Measurements from ENCODE around the gene CD83. TPM values are rescaled to one million over a fixed set of nuclear protein-coding genes. Genes with fewer than 3 reads are reported as not detected.
A peak's percentile ranks its signal among the peaks of the same experiment; 100 is the strongest.

Gene CD83
- total RNA-seq, 1 experiment from 2014 or later: 6.8 TPM

DNA sequence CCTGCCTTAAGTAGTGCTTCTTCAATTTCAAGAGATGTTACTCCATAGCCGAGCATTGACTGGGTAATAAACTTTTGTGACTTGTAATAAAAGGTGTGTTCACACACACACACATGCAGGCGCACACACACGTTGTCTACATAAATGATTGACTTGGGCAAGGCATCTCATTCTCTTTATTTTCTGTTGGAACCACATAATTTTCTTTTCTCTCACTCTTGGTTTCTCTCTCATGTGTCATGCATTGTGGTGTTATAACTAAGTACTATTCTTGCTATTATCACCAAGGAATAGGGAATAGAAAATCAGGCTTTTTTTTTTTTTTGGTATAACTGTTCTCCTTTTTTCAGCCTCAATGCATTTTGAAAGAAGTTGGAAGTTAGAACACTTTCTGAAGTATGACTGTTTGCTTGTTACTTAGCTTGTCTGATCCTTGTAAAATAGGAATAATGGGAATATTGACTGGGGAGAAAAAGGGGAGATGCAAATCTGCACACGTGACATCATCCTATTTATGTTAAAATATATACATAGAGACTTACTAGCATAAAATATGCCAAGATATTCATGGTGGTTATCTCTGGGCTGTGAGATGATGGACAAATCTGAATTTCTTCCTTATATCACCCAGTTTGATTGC is 26.1 kb upstream of the CD83 start:
- no peak for DNase-seq (ENCODE audit: low read depth)

DNA sequence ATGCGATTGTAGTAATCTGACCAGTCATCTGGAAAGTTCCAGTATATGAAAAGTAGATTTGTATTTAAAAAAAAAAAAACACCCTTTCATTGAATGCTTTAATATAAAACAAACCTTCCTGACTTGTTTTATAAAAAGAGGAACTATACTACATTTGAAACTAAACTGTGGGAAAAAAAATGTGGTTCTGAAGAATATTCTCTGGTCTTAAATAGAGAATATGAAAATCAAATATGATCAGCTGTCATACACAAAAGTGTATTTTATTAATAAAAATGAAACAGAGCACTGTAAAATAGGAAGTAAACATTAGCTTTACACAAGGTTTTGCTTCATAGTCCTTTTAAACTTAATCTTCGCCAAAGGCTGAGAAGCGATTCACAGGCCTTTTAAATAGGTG is 25.3 kb upstream of the CD83 start:
- DNase-seq (ENCODE audit: low read depth): no peak

DNA sequence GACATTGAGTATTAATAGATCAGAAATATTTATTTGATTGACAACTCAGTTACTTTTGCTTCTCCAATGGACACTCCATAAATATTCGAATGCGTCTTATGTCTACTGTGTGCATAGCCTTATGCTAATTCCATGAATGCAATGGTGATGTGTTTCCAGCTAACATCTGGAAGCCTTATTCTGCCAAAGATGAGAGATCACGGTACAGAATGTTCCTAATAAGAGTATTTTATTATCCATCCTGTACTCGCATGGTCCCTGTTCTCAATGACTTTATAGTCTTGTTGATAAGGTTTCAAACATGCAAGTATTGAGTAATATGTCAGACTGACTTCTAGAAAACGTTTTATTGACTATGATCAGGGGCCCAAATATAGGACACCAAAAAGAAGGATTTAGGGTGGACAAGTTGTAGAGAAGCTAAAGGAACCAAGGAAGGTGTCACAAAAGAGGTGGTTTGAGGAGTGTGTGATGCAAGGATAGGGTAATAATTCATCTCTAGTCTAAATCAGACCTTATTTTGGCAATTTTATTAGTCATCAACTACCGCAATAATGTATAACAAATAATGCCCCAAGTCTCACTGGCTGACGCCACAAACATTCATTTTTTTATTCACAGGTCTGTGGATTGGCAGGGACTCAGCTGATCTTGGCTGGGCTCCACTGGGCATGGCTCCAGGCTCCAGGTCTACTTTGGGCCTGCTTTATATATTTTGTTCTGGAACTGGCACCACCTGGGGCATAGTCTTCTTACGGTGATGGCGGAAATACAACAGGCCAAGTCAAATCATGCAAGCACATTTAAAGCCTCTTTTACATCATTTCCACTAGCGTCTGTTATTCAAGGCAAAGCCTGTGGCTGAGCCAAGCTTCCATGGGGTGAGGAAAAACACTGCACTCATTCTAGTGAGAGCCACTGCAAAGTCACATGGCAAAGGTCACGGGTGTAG is 24.5 kb upstream of the CD83 start:
- DNase-seq (ENCODE audit: low read depth): peak; percentile 88

DNA sequence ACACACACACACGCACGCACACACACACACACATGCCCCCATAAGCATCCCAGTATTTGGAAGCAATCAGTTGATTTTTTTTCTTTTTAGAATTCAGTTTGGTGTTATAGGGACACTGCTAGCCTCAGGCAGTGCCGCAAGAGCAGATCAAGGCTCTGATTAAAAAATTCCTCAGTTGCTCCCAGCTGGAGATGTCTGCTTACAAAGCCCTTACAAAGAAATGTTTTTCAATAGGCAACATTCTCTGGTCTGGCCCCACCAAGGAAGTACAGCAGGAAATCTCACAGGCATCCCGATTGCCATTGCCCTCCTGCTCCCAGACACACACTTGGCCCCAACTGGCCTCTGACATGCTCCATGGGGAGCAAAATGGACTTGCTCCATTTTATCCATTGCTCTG is 22.9 kb upstream of the CD83 start:
- peak; percentile 85 for DNase-seq (ENCODE audit: low read depth)

DNA sequence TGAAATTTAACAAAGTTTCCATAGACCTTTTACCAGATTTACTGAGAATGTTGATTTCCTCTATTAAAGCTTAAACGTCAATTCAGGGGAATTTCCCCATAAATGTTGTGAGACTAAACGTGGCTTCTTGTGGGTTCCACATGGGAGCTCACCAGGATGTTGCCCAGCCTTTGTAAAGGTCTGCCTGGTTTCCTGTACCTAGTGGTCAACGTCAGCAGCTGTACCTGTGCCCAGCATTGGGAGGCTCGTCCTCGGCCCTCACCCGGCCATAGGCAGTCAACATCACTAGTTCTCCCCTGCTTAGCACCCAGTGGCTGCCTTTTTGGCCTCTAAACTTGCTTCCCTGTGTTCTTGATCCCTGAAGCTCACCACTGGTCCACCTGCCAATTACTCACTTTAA is 22.1 kb upstream of the CD83 start:
- DNase-seq (ENCODE audit: low read depth): no peak

DNA sequence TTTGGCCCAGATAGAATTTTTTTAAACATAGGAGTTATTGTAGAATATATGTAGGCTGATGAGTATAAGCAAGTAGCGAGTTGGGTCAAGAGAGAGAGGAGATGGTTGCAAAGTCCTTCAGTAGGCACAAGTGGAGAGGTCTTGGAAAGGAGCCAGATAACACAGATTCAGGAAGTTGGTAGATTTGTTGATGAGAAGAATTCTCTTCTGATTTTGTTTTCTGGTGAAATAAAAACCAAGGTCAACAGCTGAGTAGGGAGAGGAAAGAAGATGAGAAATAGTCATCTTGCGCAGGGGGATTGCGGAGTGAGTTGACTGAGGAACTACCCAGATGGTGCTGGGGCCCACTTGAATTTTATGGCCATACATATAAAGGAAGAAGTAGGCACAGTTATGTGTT is 17.4 kb upstream of the CD83 start:
- DNase-seq (ENCODE audit: low read depth): no peak

DNA sequence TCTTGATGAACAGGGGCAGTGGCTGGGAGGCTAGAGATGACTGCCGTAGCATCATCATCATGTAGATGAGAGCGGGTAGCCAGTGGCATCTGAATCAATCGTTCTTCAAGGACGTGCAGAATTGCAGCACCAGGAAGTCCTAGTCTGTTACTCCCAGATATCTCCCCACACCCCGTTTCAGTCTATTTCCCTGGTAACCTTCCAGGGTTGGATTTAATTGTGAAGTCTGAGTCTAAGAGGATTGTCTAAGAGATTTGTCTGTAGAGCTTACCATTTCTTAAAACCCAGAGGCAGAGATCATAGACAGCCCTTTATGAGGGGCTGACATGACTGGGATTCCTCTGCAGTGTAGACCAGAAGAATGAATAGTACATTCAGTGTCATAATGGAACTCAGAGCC is 16.6 kb upstream of the CD83 start:
- DNase-seq (ENCODE audit: low read depth): no peak

DNA sequence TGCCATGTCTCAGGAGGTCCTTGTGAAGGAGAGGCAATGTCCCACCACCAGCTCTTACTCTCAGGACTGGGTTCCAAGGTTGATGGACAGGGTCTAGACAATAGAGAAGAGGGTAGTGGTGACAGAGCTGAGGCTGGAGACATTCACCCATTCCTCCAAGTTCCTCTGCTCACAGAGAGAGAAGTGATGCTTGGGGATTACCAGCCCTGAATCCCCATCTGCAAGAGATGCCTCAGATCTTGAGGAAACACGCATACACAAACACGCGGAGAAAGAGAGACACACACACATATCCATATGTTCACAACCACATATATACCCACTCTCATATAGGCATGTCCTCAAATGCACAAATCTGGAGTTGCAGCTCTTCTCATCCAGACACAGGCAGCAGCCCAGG is 15.2 kb upstream of the CD83 start:
- DNase-seq (ENCODE audit: low read depth): no peak

DNA sequence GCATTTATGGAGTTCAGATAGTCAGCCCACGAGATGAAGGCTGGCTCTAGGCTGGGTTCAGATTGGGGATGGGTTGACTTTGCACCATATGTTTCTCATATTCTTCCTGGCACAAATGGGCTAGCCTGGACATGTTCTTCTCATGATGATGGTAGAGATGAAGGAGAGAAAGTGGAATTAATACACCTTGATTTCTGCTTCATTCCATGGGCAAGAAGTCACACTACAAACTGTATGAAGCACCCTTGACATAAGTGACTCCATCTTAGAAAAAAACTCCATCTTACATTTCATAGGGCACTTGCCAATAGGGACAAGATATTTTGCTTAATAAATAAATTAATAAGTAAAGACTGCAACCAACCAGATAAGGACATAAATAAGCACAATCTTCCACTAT is 12.0 kb upstream of the CD83 start:
- no peak for DNase-seq (ENCODE audit: low read depth)

DNA sequence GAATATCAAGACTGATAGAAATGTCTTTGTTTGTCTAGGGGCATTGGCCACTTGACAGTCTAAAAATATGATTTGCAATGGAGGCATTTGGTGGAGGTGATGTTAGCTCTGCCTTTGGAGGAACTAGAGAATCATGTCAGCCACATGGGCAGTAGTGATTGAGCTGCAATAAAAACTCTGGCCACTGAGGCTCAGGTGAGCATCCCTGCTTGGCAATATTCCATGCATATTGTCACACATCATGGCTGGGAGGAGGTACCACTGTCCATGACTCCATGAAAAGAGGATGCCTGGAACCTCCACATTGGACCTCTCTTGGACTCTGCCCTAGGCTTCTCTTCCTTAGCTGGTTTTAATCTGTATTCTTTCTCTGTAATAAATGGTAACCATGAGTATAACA is 10.6 kb upstream of the CD83 start:
- DNase-seq (ENCODE audit: low read depth): no peak

DNA sequence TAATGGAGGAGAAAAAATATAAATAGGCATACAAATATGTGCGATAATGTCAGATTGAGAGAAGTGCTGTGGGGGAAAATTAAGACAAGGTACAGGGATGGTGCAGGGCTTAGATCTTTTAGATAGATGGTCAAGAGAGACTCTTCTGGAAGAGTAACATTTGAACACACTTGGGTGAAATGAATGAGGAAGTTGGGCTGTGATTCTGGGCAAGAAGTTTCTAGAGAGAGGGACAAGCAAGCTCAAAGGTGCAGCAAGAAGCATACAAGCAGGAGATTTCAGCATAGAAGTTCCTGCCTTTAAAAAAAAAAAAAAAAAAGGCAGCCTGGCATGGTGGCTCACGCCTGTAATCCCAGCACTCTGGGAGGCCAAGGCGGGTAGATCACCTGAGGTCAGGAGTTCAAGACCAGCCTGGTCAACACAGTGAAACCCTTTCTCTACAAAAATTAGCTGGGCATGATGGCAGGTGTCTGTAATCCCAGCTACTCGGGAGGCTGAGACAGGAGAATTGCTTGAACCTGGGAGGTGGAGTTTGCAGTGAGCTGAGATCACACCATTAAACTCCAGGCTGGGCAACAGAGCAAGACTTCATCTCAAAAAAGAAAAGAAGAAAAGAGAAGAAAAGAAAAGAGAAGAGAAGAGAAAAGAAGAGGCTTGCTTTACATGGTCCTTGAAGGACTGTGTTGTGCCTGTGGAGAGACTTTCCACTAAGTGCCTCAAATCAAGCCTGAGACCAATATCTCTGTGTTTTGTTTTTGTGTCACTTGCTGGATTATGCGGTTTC is 9.7 kb upstream of the CD83 start:
- DNase-seq (ENCODE audit: low read depth): no peak

DNA sequence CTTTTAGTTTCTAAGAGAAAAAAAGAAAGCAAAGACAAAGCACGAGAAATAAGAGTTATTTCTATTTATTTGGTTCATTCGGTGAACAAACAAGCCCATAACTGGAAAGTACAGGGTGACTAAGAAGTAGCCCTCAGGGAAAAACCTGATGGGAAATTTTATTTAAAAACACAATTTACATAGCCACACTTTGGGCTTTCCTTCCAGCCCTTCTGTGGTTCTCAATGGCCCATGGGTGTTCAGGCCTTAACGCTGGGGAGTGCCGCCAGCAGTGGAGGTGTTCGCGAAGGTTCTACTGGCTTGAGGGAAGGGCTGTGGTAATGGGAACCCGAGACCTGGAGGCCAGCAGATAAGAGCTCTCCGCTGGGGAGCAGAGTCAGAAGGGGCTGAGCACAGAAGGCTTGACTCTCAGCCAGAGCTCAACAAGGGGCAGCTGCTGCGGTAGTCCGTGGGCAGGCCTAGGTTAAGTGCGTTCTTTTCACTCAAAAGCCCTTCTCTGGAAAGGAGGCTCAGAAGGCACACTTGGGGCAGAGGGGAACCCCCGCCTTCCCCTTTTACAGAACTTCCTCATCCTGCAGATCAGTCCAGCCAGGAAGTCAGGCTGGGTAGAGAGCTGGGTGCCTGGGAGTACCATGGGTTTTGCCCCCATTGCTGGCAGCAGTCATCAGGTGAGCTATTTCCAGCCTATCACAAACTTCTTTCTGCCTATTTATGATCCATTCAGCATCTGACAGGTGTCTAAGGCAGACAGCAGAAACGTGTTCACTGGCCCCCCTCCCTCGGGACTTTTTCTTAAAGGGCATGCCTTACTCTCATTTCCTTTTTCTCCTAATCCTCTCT is 8.8 kb upstream of the CD83 start:
- peak; percentile 57 for DNase-seq (ENCODE audit: low read depth)

DNA sequence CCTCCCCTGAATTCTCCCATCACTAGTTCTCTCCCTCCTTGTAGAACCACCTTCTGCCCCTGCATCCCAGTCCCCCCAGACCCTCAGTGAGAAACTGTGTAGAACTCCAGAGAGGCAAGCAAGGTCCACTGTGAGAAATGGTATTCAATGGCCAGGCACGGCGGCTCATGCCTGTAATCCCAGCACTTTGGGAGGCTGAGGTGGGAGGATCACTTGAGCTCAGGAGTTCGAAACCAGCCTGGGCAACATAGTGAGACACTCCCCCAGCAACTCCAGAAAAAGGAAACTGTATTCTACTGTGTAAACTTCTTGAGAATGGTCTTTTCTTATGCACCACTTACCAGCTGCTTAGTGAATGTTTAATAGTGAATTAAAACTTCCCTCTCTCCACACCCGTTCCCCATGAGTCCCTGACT is 8.2 kb upstream of the CD83 start:
- no peak for DNase-seq (ENCODE audit: low read depth)

DNA sequence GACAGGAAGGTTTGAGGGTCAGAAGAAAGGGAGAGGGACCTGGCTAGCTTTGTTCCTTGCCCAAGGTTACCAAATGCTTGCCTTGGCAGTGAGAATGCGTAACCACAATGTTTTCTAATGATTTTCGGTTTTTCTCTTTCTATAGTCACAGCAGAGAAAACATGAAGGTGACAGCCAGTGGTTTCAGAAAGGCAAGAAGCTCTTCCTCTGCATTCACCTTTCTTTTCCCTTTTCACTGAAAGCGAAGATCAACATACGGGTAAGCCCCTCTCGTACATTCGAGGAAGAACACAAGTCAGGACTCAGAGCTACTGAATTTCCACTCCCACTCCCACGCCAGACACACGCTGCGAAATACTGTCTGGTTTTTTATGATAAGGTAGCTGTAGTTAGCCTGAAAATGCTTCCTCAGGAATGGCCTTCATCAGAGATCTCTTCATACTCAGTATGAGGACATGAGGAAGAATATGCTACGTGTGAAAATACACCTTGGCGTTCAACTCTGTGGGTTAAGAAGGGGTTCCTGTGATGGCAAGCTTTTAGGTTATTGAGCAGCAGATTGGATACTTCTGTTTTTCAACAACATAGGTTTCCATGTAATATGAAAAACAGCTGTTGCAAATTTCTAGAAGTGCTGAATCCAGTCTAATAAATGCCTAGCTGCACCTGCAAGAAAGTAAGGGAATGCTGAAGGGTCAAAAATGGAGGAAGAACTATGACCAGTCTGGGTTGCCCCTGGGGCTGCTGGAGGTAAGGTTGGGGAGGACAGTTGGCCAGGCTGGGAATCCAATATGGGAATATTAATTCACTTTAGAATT is 7.4 kb upstream of the CD83 start:
- no peak for DNase-seq (ENCODE audit: low read depth)

DNA sequence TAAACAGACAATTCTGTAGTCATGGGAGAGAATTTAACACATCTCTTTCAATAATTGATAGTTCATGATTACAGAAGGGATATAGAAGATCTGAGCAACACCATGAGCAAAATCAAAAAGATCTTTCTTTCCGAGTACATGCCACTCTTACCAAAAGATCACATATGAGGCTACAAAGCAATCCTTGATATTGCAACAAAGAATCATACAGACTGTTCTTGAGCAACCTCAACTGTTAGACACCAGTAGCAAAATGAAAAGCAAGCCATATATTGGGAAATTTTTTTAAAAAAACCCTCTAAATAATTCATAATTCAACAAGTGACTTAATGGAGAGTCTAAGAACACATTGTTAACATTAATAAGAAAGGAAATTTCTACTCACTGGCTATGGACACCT is 3.6 kb upstream of the CD83 start:
- no peak for DNase-seq (ENCODE audit: low read depth)

DNA sequence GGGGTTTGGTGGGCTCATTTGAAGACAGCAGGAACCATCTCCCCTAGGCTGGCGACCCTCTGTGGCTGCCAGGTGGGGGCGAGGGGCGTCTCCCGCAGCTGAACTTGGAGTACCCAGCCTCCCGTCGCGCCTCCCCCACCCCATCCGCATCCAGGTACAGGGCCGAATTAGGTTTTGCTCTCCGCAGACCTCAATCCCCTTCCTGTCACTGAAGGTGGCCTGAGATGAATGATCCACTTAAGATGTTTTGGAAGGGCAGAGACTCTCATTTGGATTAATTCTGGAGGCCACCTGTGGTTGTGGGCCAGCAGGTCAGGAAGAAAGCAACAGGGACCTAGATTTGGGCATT is 493 bp downstream of the CD83 start:
- DNase-seq (ENCODE audit: low read depth): no peak

DNA sequence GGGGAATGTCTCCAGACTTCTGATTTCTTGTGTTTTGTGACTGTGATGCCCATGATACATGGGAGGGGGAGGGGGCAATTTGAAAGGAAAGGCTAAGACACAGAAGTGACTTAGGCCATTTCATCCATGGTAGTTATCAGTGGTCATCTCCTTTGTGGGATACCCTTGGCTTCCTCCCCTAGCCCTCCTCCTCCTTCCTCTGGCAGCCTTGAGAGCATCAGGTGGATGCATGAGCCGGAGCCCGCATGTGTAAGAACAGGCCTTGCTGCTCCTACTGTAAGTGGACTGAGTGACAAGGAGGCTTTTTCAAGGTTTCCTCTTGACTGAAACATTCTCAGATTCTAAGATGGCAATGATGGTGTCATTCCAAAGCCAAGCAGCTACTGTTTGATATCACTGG is 874 bp downstream of the CD83 start:
- no peak for DNase-seq (ENCODE audit: low read depth)

DNA sequence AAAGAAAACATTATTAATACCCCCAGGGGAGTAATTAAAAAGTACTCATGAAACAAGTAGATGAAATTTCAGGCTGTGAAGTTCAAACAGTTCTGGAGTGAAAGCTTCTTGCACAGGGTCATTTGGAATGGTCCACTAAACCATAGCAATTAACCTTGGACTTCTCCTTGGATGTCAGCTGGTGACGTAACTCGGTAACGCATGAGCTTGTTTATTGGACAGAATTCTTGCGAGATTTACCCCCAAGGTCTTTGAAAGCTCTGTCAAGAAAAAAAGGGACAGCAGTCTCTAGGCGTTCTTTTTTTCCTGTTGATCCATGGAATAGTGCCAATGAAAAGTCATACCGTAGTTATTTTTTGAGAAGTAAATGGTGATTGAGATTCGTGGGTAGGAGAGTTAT is 2.2 kb downstream of the CD83 start:
- no peak for DNase-seq (ENCODE audit: low read depth)

DNA sequence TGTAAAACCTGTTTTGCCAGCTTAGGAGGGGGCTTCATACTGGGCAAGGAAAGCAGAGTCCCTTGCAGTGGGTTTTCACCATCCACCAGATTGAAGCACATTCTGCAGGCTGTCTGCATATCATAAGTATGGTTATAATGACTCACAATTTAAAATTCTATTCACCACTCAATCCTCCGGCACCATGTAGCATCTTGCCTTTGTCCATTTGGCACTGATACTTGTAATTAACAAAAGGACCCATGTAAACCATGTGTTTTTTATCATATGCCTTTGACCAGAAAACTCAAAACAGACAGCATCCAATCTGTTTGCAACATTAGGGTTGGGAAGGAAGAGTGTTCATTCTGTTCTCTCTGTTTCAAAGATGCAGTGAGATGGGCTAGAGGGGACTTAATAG is 3.0 kb downstream of the CD83 start:
- DNase-seq (ENCODE audit: low read depth): no peak

DNA sequence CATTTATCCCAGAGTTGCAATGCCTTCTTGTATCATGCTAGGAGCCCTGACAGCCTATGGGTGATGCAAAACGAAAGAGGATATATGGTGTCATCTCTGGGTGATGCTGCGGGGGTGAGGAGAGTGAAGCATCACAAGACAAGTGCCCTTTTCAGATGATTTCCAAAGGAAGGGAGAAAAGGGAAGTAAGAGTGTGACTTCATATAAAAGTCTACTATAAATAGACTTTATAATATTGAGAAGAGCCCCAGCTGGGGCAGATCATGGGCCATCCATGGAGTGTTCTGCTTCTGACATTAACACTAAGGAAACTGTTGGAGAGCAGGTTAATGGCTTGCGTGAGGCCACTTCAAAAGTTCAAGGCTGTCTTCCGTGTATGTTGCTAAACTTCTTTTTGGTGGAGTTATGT is 4.4 kb downstream of the CD83 start:
- no peak for DNase-seq (ENCODE audit: low read depth)

Measured in M059J (cell line).